CD4-positive, alpha-beta T cell treated with Interleukin-6 at 100 ng/mL for 8 hours (primary cell): ENCODE data around the gene CLEC18B.
"Not testable (repeated sequence)": the region's sequence is repeated elsewhere in the genome, so short reads cannot be mapped to it uniquely, and the experiment has no call there.

Experiments used
- DNase-seq: peaks from one replicate; pipeline ENCODE4 v3.0.0-alpha.2; 2020; ENCODE audit warnings: mixed read lengths, low spot score

CLEC18B gene

GRCh38 chr16:74443624-74444346 is 22.5 kb upstream of the CLEC18B start:
- DNase-seq = not testable (repeated sequence)

DNA sequence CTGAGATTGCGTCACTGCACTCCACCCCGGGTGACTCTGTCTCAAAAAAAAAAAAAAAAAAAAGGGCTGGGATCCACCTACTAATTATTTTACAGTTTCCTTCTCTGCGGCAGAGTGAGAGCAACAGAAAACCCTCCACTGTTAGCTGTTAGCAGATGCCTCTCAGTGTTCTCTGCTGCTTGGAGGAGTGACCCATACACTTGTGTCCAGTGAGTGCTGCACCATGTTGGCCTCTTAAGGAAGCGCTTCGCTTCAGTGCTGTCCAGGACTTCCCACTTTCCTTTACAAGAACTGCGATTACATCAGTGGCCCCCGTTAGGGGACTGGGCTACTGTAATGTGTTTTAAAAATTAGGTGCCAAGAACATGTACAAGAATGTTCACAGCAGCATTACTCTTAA is 18.4 kb upstream of the CLEC18B start:
- DNase-seq = no peak

- DNase-seq = peak; percentile 19
Observed at GRCh38 chr16:74438492-74438979, 17.3 kb upstream of the CLEC18B start.

GRCh38 chr16:74431516-74431915 is 10.2 kb upstream of the CLEC18B start:
- no peak for DNase-seq

DNA sequence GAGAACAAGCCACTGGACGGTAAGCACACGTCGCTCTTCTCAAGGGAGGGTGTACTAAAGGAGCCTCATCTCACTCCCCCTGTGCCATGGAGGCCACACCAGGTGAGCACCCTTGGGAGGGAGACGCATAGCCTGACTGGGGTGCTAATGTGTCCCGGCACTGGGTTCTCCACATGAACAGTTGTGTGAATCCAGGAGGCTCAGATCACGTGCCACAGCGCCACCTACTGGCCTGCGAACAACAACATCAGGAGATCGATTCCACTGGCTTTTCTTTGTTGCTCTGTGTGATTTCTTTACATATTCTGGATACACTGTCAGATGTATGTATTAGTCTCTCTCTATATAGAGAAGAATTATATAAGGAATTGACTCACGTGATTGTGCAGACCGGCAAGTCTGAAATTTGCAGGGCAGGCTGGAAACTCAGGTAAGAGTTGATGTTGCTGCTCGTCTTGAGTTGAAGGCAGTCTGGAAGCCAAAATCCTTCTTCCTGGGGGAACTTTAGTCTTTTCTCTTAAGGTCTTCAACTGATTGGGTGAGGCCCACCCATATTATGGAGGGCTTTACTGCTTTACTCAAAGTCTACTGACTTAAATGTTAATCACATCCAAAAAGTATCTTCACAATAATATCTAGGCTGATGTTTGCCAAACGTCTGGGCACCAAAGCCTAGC is 8.9 kb upstream of the CLEC18B start:
- peak; percentile 35 for DNase-seq

DNA sequence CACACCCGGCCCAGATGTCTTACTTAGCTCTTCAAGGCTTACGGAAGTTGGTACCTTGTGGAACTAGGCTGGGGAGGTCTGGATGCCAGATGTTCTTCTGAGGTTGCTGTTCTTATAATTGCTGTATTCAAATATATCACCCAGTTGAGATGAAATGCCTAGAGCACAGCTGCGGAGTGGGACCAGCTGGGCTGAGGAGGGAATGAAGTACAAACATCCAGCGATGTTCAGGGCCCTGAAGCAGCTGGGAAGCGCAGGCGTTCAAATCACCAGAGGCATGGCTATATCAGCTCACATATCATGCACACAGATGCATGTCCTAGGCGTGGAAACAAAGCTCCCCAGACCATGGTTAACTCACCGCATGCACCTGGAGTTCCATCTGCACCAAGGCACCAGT is 7.2 kb upstream of the CLEC18B start:
- DNase-seq = not testable (repeated sequence)

DNA sequence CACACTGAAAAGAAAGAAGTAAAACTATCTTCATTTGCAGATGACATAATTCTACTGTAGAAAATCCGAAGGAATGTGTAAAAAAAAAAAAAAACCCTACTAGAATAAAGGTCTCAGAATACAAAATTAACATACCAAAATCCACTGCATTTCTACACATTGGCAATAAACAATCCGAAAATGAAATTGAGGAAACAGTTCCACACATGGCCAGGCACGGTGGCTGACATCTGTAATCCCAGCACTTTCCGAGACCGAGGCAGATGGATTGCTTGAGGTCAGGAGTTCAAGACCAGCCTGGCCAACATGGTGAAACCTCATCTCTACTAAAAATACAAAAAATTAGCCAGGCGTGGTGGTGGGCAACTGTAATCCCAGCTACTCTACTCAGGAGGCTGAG is 4.5 kb upstream of the CLEC18B start:
- DNase-seq = not testable (repeated sequence)

- not testable (repeated sequence) for DNase-seq
Observed at GRCh38 chr16:74423721-74424120, 2.4 kb upstream of the CLEC18B start.

GRCh38 chr16:74422086-74422485 is 808 bp upstream of the CLEC18B start:
- not testable (repeated sequence) for DNase-seq

- DNase-seq = not testable (repeated sequence)
Observed at GRCh38 chr16:74421482-74421785, 156 bp upstream of the CLEC18B start.

GRCh38 chr16:74419811-74420210 is 1.5 kb downstream of the CLEC18B start:
- DNase-seq = not testable (repeated sequence)

DNA sequence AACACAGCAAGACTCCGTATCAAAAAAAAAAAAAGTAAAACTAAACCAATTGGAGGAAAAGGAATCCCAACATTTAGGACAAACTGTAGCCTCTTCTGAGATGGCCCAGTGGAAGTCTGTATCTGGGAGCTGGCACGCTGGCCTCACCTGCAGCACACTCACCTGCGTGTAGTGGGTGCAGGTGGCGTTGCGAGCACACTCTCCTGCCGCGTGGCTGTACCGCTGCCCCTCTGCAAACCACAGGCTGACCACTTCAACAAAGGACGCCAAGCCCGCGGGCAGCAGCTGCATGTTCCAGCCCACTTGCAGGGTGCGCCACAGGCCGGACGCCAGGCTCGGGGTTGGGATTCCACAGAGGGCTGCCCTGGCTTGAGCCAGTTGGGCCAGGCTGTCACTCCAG is 3.4 kb downstream of the CLEC18B start:
- not testable (repeated sequence) for DNase-seq

GRCh38 chr16:74413920-74414319 is 7.4 kb downstream of the CLEC18B start:
- DNase-seq = not testable (repeated sequence)

DNA sequence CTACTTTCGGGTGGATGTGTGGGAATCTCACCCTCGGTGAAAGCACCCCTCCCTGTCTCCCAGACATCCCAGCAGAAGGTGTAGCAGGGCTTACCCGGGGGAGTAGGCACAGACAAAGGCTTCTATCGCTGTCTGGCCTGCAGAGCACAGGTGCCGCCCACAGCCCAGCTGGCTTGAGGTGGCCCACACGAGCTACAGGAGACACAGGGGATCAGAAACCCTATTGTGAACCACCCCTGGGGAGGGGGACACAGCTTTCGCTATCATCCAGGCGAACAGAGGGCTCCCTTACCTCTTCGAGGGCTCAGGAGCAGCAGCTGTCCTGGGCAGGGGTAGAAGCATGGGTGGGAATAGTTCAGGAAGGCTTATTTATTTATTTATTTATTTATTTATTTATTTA is 7.8 kb downstream of the CLEC18B start:
- not testable (repeated sequence) for DNase-seq

DNA sequence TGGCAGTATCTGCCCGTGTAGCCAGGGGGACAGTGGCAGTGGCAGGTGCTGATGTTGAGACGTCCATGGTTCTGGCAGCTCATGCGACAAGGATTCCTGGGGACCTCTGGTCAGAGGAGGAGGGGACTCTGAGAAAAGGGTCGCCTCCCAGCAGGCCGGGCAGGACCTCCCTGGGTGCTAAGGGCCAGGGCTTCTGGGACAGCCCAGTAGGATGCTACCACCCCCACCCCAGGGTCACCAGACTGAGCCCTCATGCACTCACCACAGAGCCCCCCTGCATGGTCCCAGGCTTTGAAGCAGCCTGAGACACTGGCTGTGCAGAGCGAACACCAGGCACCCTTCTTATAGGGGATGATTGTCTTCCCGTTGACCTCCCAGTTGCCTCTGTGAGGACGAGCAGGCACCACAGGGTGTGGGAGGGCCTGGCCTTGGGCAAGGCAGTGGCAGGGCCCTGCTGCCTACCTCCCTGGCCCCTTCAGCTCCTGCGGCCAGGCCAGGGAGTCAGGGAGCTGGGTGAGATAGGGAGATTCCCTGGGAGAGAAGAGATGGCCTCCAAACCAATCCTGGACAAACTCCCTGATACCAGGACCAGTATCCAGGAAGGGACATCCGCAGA is 8.4 kb downstream of the CLEC18B start:
- not testable (repeated sequence) for DNase-seq

- DNase-seq = not testable (repeated sequence)
Observed at GRCh38 chr16:74412138-74412774, 9.0 kb downstream of the CLEC18B start.

DNA sequence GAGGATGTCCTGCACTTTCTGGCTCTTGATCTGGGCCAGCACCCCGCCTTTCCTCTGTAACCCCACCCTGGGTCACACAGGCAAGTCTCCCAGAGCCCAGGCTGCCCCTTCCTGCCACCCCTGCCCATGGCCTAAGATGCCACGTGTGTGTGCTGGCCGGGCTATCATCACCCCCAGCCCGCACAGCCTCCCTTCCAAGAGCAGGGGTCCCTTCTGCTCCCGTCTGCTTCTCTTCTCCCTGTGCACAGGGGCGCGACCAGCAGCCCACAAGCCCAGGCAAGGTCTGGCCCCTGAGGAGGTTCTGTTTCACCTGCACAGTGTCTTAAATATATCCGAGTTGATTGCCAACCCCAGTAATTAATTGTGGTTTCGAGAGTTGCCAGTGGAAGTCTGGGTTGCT is 10.3 kb downstream of the CLEC18B start:
- DNase-seq = not testable (repeated sequence)

GRCh38 chr16:74410057-74410957 is 11.0 kb downstream of the CLEC18B start:
- DNase-seq = not testable (repeated sequence)

- DNase-seq = not testable (repeated sequence)
Observed at GRCh38 chr16:74409185-74409981, 11.9 kb downstream of the CLEC18B start.

- not testable (repeated sequence) for DNase-seq
Observed at GRCh38 chr16:74407362-74407705, 13.9 kb downstream of the CLEC18B start.
